ENCODE measurements around the gene HDAC4. TPM values are rescaled to one million over a fixed set of nuclear protein-coding genes. Genes with fewer than 3 reads are reported as not detected.

The HDAC4 gene
- total and polyA plus RNA-seq, 2 donors (not counting 1 experiment from before 2014, with no cell fraction given), result 13.5 to 46.0 TPM

GRCh38 chr2:239385096-239386000 is 15.5 kb downstream of the HDAC4 start:
- DNase-seq (no peak), ATAC-seq (ENCODE audit: low read depth) (no peak)
- H3K36me3 ChIP-seq (replicated peaks in 1 of 2; ENCODE audit: control extremely low read depth in 1 of 2, control insufficient read depth in 1 of 2, extremely low read depth in 1 of 2, insufficient read depth in 2 of 2, low read length in 1 of 2), result no peaks in the 10 kb centered on the region
- no peak overlapping the region for H3K4me2 ChIP-seq (replicated peaks; ENCODE audit: low read depth, low read length, poor library complexity, severe bottlenecking)
- CTCF ChIA-PET, result no interaction called here
- Mint-ChIP-seq H3K27ac (no peak overlapping the region), H3K27me3 (no peaks in the 10 kb centered on the region), H3K4me3 (no peak overlapping the region), H3K9me3 (ENCODE audit: insufficient read depth) (peaks cover 2% of the 10 kb centered on the region), H3K4me1 (peaks cover 28% of the 10 kb centered on the region)
- H3K4me3 ChIP-seq (ENCODE audit: control extremely low read depth in 1 of 5, extremely low read depth in 1 of 5, insufficient read depth in 1 of 5, low read depth in 2 of 5, low read length in 4 of 5), result no peak overlapping the region
- H4K20me1 ChIP-seq (ENCODE audit: control insufficient read depth, insufficient read depth, low read length, poor library complexity, severe bottlenecking), result peaks cover 9% of the 10 kb centered on the region
- POLR2A ChIA-PET, result no interaction called here
- no peaks in the 10 kb centered on the region for H3K27me3 ChIP-seq (replicated peaks in 1 of 4; ENCODE audit: control extremely low read depth in 1 of 4, control insufficient read depth in 3 of 4, insufficient read depth in 4 of 4, low read length in 3 of 4)
- intact Hi-C loops (cut with micrococcal nuclease), result no loop called here
- no peak overlapping the region for H2AFZ ChIP-seq (ENCODE audit: insufficient read depth, low read depth, low read length, poor library complexity, severe bottlenecking)
- H3K27ac ChIP-seq (ENCODE audit: low read length in 2 of 2), result no peak overlapping the region
- no peak overlapping the region for H3K9ac ChIP-seq (ENCODE audit: low read length)
- H3K4me1 ChIP-seq (ENCODE audit: control insufficient read depth in 2 of 2, insufficient read depth in 2 of 2, low read length in 2 of 2), result peaks cover 17 to 35% of the 10 kb centered on the region in 2 donors
- H3K79me2 ChIP-seq (ENCODE audit: control insufficient read depth, insufficient read depth, low read length), result peaks cover 57% of the 10 kb centered on the region
- peaks cover 0 to 7% (median 0%) of the 10 kb centered on the region in 3 donors for H3K9me3 ChIP-seq (ENCODE audit: control extremely low read depth in 1 of 3, control insufficient read depth in 2 of 3, insufficient read depth in 1 of 3, low read length in 2 of 3)
- TF ChIP-seq, protein P1, sequence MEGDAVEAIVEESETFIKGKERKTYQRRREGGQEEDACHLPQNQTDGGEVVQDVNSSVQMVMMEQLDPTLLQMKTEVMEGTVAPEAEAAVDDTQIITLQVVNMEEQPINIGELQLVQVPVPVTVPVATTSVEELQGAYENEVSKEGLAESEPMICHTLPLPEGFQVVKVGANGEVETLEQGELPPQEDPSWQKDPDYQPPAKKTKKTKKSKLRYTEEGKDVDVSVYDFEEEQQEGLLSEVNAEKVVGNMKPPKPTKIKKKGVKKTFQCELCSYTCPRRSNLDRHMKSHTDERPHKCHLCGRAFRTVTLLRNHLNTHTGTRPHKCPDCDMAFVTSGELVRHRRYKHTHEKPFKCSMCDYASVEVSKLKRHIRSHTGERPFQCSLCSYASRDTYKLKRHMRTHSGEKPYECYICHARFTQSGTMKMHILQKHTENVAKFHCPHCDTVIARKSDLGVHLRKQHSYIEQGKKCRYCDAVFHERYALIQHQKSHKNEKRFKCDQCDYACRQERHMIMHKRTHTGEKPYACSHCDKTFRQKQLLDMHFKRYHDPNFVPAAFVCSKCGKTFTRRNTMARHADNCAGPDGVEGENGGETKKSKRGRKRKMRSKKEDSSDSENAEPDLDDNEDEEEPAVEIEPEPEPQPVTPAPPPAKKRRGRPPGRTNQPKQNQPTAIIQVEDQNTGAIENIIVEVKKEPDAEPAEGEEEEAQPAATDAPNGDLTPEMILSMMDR (IDR thresholded peaks at IDR 0.05), result no peak
- TF ChIP-seq EZH2 (IDR thresholded peaks at IDR 0.05; ENCODE audit: borderline replicate concordance, insufficient read depth, low read depth, low read length, poor library complexity, severe bottlenecking), result no peak
- WGBS (ENCODE audit: insufficient coverage), result 97% methylated on average over 26 of the region's 26 CpGs

- ATAC-seq (ENCODE audit: low read depth) (no peak), DNase-seq (no peak)
- Histone ChIP-seq H3K27me3 (replicated peaks in 1 of 4; ENCODE audit: control extremely low read depth in 1 of 4, control insufficient read depth in 3 of 4, insufficient read depth in 4 of 4, low read length in 3 of 4) (no peaks in the 10 kb centered on the region), H3K9me3 (ENCODE audit: control extremely low read depth in 1 of 3, control insufficient read depth in 2 of 3, insufficient read depth in 1 of 3, low read length in 2 of 3) (no peaks in the 10 kb centered on the region), H3K4me2 (replicated peaks; ENCODE audit: low read depth, low read length, poor library complexity, severe bottlenecking) (no peak overlapping the region), H3K4me3 (ENCODE audit: control extremely low read depth in 1 of 5, extremely low read depth in 1 of 5, insufficient read depth in 1 of 5, low read depth in 2 of 5, low read length in 4 of 5) (no peak overlapping the region), H3K27ac (ENCODE audit: low read length in 2 of 2) (no peak overlapping the region), H3K79me2 (ENCODE audit: control insufficient read depth, insufficient read depth, low read length) (peaks cover 58% of the 10 kb centered on the region), H4K20me1 (ENCODE audit: control insufficient read depth, insufficient read depth, low read length, poor library complexity, severe bottlenecking) (no peaks in the 10 kb centered on the region), H3K4me1 (ENCODE audit: control insufficient read depth in 2 of 2, insufficient read depth in 2 of 2, low read length in 2 of 2) (peaks cover 19 to 49% of the 10 kb centered on the region in 2 donors), H3K36me3 (replicated peaks in 1 of 2; ENCODE audit: control extremely low read depth in 1 of 2, control insufficient read depth in 1 of 2, extremely low read depth in 1 of 2, insufficient read depth in 2 of 2, low read length in 1 of 2) (no peaks in the 10 kb centered on the region), H3K9ac (ENCODE audit: low read length) (no peak overlapping the region), H2AFZ (ENCODE audit: insufficient read depth, low read depth, low read length, poor library complexity, severe bottlenecking) (no peak overlapping the region)
- H3K27ac Mint-ChIP-seq, result no peak overlapping the region
- H3K27me3 Mint-ChIP-seq, result no peaks in the 10 kb centered on the region
- H3K4me1 Mint-ChIP-seq, result peaks cover 41% of the 10 kb centered on the region
- ChIA-PET POLR2A (no interaction called here), CTCF (no interaction called here)
- WGBS (ENCODE audit: insufficient coverage), result 97% methylated on average over 15 of the region's 17 CpGs
- no peak for TF ChIP-seq EZH2 (IDR thresholded peaks at IDR 0.05; ENCODE audit: borderline replicate concordance, insufficient read depth, low read depth, low read length, poor library complexity, severe bottlenecking)
- TF ChIP-seq, protein P1 (IDR thresholded peaks at IDR 0.05), result no peak
- no peak overlapping the region for H3K4me3 Mint-ChIP-seq
- H3K9me3 Mint-ChIP-seq (ENCODE audit: insufficient read depth), result no peaks in the 10 kb centered on the region
- intact Hi-C loops (cut with micrococcal nuclease), result loop anchor here (5.0 kb wide), 2 partner anchors 91 to 116 kb away; no protein-coding TSS in a partner anchor
These were observed 17.1 kb downstream of the HDAC4 start for GRCh38 chr2:239383759-239384156.
